D721Med (cell line): ENCODE data around the gene PARP1.

Source experiments
- DNase-seq: peaks from one replicate; pipeline ENCODE4 v3.0.0; 2011; ENCODE audit warnings: low spot score; ENCODE audit not compliant: insufficient read length
- FAIRE-seq: peaks from 2 replicates; lab custom pipeline; 2011; peaks lifted over from hg19 to GRCh38; lab: Jason Lieb, UNC
- TF ChIP-seq, protein P1 (sequence below): IDR thresholded peaks from 2 replicates; pipeline ENCODE4 v1.5.1; 2012; ENCODE audit warnings: mild to moderate bottlenecking, control low read depth; ENCODE audit not compliant: insufficient read depth; ENCODE audit errors: missing control alignments

PARP1 gene

DNA sequence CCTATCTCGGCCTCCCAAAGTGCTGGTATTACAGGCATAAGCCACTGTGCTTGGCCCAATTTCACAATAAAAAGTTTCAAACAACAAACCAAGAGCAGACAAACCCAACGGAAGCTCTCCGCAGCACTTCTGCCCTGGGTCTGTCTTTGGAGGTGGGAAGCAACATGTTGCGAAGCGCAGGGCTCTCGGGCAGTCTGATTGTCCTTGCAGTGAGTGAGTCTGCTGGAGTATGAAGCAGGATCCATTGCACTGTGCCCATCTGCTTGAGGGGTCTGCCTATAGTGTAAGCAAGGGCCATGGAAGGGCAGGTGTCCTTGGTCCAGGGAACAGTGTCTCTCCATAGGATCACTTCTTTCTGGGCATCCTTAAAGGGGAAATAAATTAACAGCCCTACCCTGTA lies 14.6 kb upstream of the PARP1 start:
- TF ChIP-seq, protein P1, sequence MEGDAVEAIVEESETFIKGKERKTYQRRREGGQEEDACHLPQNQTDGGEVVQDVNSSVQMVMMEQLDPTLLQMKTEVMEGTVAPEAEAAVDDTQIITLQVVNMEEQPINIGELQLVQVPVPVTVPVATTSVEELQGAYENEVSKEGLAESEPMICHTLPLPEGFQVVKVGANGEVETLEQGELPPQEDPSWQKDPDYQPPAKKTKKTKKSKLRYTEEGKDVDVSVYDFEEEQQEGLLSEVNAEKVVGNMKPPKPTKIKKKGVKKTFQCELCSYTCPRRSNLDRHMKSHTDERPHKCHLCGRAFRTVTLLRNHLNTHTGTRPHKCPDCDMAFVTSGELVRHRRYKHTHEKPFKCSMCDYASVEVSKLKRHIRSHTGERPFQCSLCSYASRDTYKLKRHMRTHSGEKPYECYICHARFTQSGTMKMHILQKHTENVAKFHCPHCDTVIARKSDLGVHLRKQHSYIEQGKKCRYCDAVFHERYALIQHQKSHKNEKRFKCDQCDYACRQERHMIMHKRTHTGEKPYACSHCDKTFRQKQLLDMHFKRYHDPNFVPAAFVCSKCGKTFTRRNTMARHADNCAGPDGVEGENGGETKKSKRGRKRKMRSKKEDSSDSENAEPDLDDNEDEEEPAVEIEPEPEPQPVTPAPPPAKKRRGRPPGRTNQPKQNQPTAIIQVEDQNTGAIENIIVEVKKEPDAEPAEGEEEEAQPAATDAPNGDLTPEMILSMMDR: no peak
- FAIRE-seq: no peak

DNA sequence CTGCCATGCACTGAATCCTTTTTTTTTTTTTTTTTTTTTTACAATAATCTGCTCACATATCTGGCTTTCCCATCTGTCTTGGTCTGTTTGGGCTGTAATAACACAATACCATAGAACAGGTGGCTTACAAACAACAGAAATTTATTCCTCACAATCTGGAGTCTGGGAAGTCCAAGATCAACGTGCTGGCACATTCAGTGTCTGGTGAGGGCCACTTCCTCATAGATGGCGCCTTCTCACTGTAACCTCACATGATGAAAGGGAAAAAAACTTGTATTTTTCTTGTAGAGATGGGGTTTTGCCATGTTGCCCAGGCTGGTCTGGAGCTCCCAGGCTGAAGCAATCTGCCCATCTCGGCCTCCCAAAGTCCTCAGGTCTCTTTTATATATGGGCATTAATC lies 13.0 kb upstream of the PARP1 start:
- FAIRE-seq (no peak), DNase-seq (no peak)
- TF ChIP-seq, protein P1: peak; percentile 1

More for the DNA sequence above, 14.6 kb upstream of the PARP1 start:
- DNase-seq: no peak

DNA sequence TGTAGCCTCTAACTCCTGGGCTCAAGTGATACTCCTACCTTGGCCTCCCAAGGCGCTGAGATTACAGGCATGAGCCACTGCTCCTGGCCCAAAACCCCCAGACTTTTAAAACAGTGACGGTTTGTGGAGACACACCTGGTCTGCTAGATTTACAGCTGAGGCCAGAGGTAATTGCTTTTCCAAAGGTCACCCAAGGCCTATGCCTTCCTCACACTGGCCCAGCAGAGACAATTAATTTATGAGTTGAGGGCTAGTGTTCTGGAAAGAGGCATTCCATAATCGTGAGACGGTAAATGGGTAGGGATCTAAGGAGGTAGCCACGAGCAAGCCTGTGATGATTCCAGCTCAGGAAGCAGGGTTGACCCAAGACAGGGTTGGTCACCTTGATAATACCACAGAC lies 12.4 kb upstream of the PARP1 start:
- FAIRE-seq (no peak), DNase-seq (no peak)
- TF ChIP-seq, protein P1: no peak

DNA sequence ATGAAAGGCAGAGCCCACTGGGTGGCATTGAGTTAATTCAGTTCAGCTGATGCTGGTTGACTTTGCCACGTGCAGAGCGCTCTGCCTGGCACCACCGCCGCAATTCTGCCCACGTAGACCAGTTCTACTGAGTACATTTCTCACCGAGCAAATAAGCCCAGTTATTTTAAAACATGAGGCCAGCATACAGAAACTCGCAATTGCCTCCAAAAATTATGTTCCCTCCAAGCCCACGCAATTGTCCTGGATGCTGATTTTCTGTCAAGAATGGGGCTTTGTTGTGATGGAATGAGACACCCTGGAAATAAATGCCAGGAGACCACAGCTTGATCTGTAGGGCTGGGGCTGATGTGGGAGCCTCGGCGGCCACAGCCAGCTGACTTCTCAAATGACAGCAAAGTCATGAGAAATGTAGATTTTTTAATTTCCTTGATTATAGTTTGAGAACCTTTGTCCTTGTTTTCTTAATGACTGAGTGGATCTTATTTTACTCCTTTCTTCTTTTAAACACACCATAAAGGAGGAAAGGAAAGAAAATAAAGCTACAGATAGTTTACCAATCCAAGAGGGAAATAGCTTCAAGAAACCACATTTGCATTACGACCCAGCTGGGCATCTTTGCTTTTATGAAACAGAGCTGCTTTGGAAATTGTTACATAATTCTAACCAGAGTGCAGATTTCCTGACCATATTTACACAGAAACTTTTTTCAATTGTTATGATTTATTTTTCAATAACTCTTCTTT lies 11.6 kb upstream of the PARP1 start:
- DNase-seq (no peak), FAIRE-seq (peak; percentile 25)
- TF ChIP-seq, protein P1: no peak

DNA sequence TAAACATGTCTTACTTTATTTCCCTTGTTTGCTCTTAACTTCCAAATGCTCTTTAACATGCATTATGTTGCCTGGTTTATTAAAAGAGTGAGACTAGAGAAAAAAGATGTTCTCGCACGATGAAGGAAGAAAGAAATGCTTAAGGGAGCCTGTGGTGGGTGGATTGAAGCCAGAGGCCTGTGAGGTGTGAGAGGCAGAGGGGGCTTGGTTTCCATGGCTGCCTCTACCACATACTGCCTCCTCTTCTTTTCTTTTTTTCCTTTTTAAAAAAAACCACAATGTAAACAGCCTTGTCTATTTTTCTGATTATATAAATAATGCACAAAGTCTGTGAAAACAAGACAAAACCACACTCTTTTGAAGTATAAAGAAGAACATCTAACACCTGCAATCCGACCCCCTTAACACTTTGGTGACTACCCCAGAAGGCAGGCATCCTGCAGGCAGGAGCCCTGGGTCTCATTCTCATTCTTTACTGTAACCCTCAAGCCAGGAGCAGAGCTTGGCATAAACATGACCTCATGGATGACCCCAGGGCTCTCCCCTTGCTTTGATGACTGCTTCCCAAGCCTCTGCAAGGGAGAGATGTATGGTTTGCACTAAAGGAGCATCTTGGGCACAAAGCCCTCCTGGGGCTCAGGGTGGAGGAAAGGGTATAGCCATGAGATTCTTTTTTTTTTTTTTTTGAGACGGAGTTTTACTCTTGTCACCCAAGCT lies 10.1 kb upstream of the PARP1 start:
- TF ChIP-seq, protein P1: no peak
- DNase-seq (no peak), FAIRE-seq (no peak)

DNA sequence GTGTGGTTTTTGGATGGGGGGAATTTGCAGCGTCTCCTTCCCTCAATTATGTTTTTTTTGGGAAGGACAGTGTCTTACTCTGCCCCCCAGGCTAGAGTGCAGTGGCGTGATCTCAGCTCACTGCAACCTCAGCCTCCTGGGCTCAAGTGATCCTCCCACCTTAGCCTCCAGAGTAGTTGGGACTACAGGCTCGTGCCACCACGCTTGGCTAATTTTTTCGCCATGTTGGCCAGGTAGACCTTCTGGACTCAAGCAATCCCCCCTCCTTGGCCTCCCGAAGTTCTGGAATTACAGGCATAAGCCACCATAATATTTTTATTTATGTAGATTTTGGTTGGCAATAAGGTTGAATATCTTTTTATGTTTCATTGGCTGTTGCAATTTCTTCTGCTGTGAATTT lies 9.5 kb upstream of the PARP1 start:
- DNase-seq: no peak
- TF ChIP-seq, protein P1: no peak
- no peak for FAIRE-seq

DNA sequence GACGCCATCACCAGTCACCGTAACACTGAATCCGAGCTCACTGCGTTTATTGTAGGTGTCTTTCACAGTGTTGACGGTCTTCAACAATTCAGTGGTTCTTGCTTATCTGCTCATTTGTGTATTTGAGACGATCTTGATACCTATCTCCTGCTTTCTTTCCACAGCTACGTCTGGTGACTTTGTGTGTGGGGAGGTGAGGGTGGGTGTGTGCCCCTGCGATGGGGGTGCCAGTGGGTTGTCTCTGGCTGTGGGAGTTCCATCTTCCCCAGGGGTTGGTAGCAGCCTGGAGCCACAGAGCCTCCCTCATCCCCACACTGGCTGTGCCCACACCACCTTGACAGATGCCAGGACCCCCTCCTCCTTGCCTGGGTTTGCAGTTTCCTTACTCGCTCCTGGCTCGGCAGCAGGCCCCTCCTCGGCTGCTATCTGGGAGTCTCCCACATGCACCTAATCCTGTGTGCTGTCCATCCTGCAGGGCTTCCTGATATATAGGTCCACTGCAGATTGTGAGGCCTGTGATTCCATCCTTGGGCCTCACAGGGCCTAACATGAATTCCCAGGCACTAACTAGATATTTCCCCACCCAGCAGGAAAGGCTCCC lies 6.3 kb upstream of the PARP1 start:
- no peak for DNase-seq
- no peak for FAIRE-seq
- TF ChIP-seq, protein P1: no peak
